ENCODE measurements around the gene EGFL6.
"Not testable (repeated sequence)": the region's sequence is repeated elsewhere in the genome, so short reads cannot be mapped to it uniquely, and the experiment has no call there.

Gene EGFL6

DNA sequence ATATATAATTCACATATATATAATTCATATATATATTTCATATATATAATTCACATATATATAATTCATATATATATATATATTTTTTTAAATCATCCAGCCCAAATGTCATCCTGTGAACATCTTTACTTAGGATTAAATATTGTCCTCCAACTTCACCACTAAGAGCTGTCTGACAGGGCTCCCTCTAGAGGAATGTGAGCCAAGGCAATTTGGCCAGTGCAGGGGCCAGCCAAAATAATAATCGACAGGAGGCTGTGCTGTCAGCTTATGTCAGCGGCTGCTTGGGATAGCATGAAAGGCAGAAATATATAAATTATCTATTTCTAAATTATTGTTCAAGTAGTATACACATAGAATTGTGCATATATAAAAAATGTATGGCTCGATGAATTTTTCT is 29.5 kb downstream of the EGFL6 start:
- peak; percentile 2 for DNase-seq

DNA sequence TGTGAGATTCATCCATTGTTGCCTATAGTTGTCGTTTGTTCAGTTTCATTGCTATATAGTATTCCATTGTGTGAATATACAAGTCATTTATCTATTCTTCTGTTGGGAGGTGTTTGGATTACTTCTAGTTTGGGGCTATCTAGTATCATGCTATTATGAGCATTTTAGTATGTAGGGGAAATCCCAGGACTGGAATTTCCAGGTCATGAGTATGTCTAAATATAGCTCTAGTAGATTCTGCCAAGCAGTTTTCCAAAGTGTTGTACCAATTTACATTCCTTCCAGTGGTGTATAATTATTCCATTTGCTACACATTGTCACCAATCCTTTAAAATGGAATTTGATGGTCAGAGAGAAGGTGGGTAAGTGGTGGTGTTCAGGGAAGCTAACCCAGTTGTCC is 30.1 kb downstream of the EGFL6 start:
- no peak for DNase-seq

DNA sequence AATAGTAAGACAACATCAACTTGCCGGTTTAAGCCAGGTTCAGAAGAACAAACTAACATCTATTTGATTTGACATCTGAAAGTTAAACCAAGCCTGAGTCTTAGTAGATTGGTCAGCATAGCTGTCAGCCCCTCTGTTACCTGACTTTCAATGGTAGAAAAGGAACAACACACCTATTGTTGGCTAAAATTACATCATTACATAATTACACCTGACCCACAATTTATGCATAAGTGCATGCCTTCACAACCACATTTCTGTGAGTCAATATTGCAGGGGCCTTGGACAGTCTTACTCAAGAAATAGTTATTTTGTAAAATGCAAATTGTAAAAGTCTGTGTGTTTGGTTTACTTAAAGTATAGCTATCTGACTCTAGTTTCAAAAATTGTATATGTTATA is 36.2 kb downstream of the EGFL6 start:
- no peak for DNase-seq

DNA sequence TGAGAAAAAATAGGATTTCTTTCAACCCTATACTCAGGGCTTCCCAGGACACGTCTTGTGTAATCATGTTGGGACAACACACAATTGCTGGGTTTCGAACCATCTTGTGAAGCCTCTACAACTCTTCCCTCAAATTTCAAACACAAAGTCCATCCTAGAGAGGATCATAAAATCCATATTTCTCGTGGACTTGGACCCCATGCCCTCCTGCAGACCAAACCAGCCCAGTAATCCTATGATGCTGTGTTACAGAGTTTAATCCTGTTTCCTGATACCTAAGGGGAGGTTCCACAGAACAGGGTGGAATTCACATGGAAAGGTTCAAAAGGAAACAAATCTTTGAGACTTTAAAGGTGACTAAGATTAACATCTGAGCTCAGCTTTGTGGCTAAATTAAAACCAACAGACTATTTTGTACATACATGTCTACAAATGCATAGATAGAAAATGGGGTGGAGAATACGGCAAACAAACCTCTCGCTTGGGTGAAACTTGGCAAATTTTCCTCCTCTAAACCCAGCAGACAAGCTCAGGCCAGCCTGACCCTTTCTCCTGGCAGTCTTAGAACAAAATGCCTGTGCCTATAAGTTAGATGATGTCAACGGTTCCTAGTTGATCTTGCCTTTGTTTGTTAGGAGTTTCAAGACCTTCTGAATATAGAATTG is 38.1 kb downstream of the EGFL6 start:
- DNase-seq = no peak

DNA sequence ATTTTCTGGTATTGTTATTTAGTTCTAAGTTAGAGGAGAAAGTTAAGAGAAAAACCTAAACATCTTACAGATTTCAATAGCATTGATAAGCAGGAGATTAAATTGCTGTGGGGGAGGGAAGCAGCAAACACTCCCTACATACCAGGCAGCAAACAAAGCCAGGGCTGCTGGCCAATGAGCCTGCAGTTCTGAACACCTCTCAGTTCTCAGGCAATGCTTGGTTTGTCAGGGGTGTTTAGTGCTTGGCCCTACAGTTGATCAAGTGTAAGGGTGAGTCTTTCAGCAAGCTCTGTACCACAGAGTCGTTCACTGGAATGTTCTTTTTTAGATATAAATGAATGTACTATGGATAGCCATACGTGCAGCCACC is 38.6 kb downstream of the EGFL6 start:
- DNase-seq = no peak

DNA sequence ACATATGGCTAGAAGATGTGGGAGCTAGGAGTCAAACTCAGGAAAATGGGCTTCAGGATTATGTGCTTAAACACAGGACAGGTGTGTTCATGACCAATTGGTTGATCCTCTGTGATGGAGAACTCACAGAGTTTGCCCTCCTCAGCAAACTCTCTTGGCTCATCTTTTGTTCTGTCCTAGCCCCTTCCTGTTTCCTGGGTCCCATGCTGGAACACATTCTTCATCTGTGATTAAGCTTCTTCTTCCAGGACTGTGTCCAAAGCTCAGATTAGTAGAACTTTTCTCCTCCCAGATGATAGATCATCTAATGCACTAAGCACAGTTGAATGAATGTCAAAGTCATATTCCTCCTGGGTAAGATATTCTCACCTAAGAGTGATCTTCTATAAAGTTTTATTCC is 44.8 kb downstream of the EGFL6 start:
- DNase-seq = no peak

DNA sequence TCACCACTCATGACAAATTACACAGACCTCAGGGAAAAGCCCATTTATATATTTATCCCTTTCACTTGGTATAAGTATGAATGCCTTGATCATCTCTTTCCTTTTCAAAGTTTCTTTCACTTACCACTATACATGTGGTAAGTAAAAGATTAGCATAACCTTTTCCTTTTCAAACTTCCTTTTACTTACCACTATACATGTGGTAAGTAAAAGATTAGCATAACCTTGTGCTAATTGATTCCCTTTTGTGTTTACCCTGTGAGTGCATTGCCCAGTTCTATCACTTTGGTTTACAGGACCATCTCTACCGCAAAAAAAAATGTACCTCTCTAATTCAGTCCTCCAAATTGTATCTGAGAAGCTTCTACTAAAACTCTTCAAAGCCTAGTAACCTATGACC is 50.8 kb downstream of the EGFL6 start:
- no peak for DNase-seq

DNA sequence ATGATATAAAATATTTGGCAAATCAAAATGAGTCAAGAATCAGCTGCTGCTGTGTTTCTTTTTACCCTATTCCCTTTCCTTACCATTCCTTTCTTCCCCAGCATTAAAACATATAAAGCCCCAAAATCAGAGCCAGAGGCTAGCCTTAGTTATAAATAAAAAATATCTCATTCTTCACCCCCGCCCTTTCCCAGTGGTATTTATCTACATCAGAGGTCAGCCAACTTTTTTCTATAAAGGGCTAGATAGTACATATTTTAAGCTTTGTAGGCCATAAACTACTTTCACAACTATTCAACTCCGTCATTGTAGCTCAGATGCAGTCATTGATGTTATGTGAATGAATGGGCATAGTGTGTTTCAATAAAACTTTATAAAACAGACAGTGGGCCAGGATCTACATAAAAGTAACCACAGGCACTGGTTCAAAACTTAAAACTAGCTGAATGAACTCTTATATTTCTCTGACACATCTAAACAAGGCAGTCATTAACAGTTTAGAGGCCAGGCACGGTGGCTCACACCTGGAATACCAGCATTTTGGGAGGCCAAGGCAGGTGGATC is 53.1 kb downstream of the EGFL6 start:
- DNase-seq = no peak

DNA sequence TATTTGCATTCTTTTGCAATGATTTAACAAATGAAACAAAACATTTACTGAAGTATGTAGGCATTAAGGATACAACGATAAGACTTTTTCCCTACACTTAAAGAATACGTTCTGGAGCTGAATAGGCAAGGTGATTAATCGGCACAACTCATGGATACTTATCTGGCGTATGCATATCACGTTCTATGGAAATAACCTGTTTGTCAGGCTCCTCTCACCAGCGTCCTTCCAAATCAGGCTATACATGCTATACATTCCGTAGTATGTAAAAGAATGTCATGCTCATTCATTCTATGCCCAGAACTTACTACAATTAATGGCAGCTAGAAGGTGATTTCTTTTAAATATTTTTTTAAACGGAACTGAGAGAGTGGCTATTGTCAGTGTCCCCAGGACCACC is 57.9 kb downstream of the EGFL6 start:
- DNase-seq = no peak

DNA sequence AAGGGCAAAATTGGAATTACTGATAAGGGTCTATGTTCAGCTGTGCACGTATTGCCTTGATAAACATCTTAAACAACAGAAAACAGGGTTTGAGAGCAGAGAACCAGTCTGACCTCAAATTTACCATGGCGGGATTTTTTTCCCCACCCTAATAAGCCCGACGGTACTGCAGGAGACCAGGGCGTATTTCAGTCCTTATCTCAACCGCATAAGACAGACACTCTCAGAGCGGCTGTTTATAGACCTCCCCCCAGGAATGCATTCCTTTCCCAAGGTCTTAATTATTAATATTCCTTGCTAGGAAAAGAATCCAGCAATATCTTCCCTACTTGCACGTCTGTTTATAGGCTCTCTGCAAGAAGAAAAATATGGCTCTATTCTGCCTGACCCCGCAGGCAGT is 67.8 kb downstream of the EGFL6 start:
- not testable (repeated sequence) for DNase-seq

DNA sequence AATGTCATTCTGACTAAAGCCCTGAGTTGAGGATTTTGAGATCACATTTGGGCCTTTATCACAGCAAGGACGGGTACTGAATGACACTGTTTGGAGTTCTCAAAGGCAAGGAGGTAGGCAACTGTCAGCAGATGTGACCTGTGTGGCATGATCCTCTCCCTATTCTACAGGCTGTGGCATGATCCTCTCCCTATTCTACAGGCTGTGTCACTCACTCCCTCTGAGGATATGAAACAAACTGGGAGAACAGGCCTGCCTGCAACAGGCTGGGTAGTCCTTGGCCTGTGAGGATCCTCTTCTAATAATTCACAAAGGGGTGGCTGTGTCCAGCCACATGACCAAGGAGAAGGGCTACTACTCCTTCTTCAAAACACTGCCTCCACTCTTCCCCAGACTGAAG is 68.6 kb downstream of the EGFL6 start:
- no peak for DNase-seq

DNA sequence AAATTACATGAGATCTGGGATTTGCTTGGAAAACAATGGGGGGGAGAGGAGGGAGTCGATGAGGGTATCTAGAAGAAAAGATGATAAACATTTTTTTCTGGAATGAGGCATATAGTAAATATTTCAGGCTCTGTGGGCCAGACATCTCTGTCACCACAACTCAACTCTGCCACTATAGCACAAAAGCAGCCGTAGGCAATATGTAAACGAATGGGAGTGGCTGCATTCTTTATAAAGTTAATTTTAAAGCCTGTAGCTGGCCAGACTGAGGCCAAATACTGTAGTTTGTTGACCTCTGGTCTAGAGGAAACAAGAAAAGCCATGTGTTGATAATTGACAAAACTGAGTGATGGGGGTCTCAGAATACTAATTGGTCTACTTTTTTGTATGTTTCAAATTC is 69.4 kb downstream of the EGFL6 start:
- DNase-seq = no peak

DNA sequence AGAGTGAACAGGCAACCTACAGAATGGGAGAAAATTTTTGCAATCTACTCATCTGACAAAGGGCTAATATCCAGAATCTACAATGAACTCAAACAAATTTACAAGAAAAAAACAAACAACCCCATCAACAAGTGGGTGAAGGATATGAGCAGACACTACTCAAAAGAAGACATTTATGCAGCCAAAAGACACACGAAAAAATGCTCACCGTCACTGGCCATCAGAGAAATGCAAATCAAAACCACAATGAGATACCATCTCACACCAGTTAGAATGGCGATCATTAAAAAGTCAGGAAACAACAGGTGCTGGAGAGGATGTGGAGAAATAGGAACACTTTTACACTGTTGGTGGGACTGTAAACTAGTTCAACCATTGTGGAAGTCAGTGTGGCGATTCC is 72.3 kb downstream of the EGFL6 start:
- not testable (repeated sequence) for DNase-seq

DNA sequence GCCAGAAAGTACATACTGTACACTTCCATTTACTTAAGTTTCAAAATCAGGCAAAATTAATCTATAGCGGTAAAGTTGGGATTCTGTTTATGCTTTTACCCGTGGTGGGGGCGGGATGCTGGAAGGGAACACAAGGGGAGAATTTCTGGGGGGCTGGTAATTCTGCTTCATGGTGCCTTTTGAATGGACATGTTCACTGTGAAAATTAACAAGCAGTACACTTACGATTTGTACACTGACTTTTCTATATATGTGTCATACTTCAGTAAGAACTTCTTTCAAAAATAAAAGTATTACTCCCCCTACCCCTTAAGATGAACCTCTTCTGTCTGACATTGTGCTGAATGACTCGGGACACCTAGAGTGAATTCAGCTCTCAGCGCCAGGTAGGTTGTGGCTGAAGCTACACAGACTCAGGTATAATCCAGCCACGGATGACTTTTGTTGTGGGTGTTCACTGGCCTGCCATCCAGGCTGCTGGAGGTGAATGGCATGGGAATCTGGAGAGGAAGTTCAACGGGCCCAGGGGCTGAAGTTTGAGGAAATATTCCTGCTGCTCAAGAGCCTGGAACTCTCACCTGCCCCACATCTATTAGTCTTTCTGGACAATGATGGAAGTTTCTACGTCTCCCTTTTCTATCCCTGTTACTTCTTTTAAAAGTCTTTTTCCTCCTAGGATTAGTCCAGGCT is 76.2 kb downstream of the EGFL6 start:
- DNase-seq = no peak

DNA sequence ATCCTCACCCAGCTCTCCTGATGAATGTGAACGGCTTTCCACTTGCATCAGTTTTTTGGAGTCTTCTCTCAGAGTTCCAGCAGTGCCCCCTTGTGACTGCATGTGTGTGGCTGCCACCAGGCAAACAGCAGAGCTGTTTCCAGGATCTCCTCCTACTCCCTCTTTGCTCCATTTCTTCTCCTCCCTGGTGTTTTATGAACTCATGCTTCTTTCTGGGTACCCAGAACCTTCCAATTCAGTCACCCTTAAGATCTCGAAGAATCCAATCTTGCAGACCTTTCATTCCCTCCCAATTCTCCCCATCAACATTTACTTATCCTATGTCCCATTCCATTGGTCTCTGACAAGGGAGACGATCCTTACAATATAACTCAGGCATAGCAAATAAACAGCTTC is 76.8 kb downstream of the EGFL6 start:
- DNase-seq = peak; percentile 46

DNA sequence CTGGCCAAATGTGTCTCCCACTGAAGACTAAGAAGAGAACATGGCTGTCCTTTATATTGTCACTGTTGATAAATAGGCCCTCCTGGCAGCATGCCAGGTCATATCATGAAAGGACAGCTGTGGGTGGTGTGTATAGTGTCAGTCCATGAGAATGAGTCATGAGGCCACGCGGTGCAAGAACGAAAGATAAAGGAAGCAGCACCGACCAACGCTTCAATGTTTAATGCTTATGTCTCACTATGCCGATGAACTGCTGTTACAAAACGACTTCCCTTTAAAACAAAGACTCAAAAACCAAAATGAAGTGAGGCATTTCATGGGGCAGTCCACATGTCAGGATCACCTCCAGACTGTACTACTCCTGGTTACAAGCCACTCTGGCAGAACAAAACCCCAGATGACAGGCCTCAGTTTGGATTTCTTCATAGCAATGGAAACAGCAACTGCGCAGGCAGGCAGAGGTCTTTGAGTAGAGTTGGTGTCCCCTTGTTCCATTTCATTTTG is 78.4 kb downstream of the EGFL6 start:
- DNase-seq = no peak

DNA sequence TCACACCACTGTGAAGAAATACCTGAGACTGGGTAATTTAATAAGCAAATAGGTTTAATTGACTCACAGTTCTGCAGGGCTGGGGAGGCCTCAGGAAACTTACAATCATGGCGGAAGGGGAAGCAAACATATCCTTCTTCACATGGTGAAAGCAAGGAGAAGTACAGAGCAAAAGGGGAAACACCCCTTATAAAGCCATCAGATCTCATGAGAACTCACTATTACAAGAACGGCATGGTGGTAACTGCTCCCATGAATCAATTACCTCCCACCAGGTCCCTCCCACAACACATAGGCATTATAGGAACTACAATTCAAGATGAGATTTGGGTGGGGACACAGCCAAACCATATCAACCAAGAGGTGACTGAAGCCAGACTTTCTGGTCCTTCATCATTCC is 78.9 kb downstream of the EGFL6 start:
- DNase-seq = not testable (repeated sequence)

DNA sequence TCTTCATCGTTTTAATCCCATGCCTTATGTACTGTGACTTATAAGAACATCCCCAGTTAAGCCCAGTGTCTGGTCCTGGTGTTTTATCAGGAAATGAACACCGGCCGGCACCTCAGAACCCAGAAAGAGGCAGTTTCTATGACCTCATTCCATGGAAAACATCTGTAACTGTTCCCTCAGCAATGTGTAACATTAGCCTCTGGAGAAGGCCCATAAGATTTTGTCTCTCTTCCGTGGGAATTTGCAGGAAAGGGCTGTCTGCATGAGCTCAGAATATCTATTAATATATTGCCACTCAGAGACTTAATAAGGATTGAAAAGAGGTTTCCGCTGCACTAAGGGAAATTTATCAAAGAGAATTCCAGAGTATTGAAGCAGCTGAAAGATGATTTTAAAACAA is 80.4 kb downstream of the EGFL6 start:
- DNase-seq = no peak

DNA sequence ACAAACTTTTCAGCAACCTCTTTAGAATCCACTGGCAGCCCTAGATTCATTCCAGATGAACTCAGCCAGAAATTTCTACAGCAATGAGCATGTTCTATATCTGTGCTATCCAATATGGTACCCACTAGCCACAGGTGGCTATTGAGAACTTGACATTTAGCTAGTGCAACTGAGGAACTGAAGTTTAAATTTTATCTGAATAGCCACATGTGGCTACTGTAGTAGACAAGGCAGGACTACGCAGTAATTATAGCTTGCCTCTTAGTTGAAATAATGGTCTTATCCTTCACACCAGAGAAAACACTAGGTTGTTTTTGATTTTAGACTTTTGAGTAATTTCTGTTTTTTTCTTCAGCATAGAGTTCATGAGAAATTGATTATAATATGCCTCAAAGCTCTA is 80.9 kb downstream of the EGFL6 start:
- no peak for DNase-seq

DNA sequence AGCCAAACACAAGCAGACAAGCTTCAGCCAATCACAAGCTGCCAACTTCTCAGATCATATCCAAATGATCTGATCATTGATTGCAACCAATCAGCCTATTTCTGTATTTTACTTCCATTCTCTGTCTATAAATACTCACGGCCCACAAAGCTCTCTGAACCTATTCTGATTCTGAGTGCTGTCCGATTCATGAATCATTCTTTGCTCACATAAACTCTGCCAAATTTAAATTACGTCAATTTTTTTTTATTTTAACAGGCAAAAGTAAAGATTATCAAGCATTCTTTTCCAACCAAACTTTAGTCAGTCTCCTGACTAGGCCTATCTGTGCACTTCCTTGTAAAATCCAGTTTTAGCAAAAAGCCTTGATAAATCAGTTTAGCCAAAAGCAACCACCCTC is 81.7 kb downstream of the EGFL6 start:
- peak; percentile 30 for DNase-seq

DNA sequence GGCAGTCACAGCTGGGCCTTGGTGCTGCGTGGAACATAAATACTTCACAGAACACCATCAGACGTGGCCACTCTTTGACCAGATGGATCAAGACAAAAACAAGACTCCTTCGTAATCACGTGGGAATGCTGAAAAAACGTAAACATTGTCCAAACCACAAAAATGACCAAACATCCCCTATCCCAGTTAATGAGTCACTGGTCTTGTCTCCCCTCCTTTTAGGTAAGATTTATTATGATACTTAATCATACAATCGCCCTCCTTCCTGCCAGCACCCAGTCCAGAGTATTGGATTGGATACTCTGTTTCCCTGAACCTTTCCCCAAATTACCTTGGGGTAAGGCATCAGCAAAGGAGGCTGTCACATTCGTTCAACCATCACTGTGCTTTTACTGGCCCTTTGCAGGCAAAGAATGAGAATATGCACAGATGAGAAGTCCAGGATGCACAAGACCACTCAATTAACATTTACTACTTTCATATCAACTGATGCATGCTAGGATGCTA is 82.9 kb downstream of the EGFL6 start:
- peak; percentile 87 for DNase-seq

DNA sequence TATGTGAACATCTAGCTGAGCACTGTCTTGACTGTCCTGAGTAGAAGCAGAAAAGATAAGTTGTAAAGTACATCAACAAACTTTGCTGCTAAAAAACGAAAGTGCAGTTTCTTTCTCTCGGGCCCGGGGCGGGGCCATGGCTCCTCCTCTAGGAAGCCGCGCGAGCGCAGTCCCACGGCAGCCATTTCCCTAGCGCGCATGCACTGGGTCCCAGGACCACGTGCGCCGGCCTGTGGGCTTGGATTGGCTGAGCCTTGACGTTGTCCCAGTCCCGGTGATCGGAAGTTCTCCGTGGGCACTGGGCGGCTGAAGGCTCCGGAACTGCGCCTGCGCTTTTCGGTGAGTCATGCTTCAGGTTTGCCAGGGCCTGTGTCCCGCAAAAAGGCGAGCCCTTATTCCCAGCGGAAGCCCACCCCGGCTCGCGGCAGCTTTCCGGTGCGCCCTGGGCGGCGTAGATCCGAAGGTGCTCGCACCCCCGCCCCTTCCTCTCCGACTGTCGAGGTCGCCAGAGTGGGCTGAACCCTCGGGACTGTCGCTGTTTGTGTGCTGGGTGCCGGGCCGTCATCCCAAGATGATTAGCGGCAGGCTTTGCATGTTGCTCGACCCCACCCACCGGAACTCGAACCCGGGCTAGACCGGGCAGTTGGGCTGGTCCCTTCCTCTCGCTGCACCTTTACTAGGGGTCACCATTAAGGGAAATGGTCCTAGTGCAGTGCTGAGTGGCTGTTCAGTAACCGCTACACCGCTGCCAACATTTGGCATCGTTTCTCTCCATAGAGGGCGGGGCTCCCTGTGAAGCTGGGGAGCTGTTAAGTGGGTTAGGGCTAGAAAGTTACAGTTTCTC is 83.7 kb downstream of the EGFL6 start, which contains the start of gene TCEANC:
Gene TCEANC (plus strand): TSS at position 292 of the 844 bp plus-strand sequence. CDS start 9,368 bp downstream, outside the sequence.
- DNase-seq = peak; percentile 95

DNA sequence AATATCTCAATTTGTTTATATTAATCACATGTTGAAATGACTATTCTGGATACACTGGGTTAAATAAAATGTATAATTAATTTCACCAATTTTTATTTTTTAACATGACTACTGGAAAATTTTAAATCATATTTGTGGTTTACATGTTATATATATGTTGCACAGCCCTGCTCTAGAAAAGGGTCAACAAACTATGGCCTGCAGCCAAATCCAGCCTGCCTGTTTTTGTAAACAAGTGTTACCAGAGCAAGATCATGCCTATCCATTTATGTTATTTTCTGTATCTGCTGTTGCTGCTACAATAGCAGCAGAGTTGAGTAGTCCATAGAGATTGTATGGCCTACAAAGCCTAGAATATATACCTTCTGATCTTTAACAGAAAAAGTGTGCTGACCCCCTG is 84.7 kb downstream of the EGFL6 start:
- no peak for DNase-seq
